HCT116 (cell line): ENCODE measurements around the gene SNORC. TPM values are rescaled to one million over a fixed set of nuclear protein-coding genes. Genes with fewer than 3 reads are reported as not detected.

Source experiments
- ATAC-seq: fragments of 200-7000 bp; cut with Tn5 transposase; 2 replicates; pipeline ENCODE4 v1.9.1; 2020; ENCODE audit warnings: mild to moderate bottlenecking, moderate library complexity
- BruUV-seq: library from RNA; stranded (reverse); fragments of 400-500 nt; replicated peaks from 2 replicates; lab custom pipeline; 2021; lab: Mats Ljungman, UMichigan
- CTCF ChIA-PET: fragments of 300-600 bp; sonication (Branson Sonifier 250); formaldehyde crosslinking; loops from one replicate; lab custom pipeline; 2021; ENCODE audit warnings: antibody characterized with exemption; lab: Charles Lee
- POLR2A ChIA-PET: fragments of 300-600, 350-600 bp; sonication (Branson Sonifier 250); formaldehyde crosslinking; loops from one replicate; lab custom pipeline; 2021; ENCODE audit warnings: antibody characterized with exemption; lab: Charles Lee
- RAD21 ChIA-PET, 2 experiments: fragments of 300-600 bp; sonication (Branson Sonifier 250); formaldehyde crosslinking; loops; one replicate each; lab custom pipeline; 2023; ENCODE audit warnings: low total read pairs in 2 of 2; ENCODE audit not compliant: uncharacterized antibody in 2 of 2, unreplicated experiment in 2 of 2, low non-redundant PET in 1 of 2; lab: Charles Lee
- DNase-seq: peaks from one replicate; pipeline ENCODE4 v3.0.0-alpha.2; 2010; ENCODE audit warnings: low read depth, low spot score
- H2AFZ ChIP-seq: fragments of 200-600 bp; shearing (Covaris generic), sonication (generic); 2 replicates; pipeline ENCODE4 v1.6.1; 2017; ENCODE audit warnings: low read depth, mixed run types, mixed read lengths, antibody characterized with exemption, low read length; ENCODE audit not compliant: poor library complexity, severe bottlenecking
- H3K27ac ChIP-seq: 2 replicates; pipeline ENCODE4 v1.5.1; 2012; ENCODE audit warnings: low read depth, low read length
- H3K27me3 ChIP-seq: fragments of 200-600 bp; sonication (generic); 2 replicates; pipeline ENCODE4 v1.6.1; 2016; ENCODE audit warnings: mixed run types, low read length, mixed read lengths; ENCODE audit not compliant: insufficient read depth
- H3K36me3 ChIP-seq, 2 experiments: fragments of 200-500 bp in 1 of 2; fragments of 200-600 bp in 1 of 2; sonication (Bioruptor generic) in 1 of 2; sonication (generic) in 1 of 2; 2 replicates each; pipeline versions ENCODE4 v1.5.1 to v1.6.1; 2014 to 2016; ENCODE audit warnings: low read length in 2 of 2, inconsistent platforms in 1 of 2, mixed read lengths in 1 of 2, mixed run types in 1 of 2; ENCODE audit not compliant: insufficient read depth in 2 of 2, control insufficient read depth in 1 of 2
- H3K4me1 ChIP-seq, 2 experiments: fragments of 200-600 bp in 1 of 2; sonication (generic) in 1 of 2; 2 replicates each; pipeline versions ENCODE4 v1.5.1 to v1.6.1; 2012 to 2017; ENCODE audit warnings: low read length in 2 of 2, inconsistent platforms in 1 of 2, mild to moderate bottlenecking in 1 of 2, mixed read lengths in 1 of 2, mixed run types in 1 of 2, moderate library complexity in 1 of 2; ENCODE audit not compliant: insufficient read depth in 2 of 2, control insufficient read depth in 1 of 2
- H3K4me2 ChIP-seq: fragments of 200-600 bp; sonication (generic); 2 replicates; pipeline ENCODE4 v1.6.1; 2017; ENCODE audit warnings: mixed run types, low read length, mixed read lengths
- H3K4me3 ChIP-seq, 2 experiments: fragments of 200-600 bp in 1 of 2; sonication (generic) in 1 of 2; replicated peaks in 1 of 2; 2 replicates each; pipeline ENCODE4 v1.5.1; 2011 to 2016; ENCODE audit warnings: low read length in 2 of 2, control low read depth in 1 of 2, low read depth in 1 of 2, mild to moderate bottlenecking in 1 of 2, mixed read lengths in 1 of 2, mixed run types in 1 of 2
- H3K79me2 ChIP-seq: fragments of 200-600 bp; sonication (generic); 2 replicates; pipeline ENCODE4 v1.6.1; 2017; ENCODE audit warnings: mild to moderate bottlenecking, mixed run types, low read length, moderate library complexity, mixed read lengths; ENCODE audit not compliant: insufficient read depth
- H3K9ac ChIP-seq: fragments of 200-600 bp; sonication (generic); 2 replicates; pipeline ENCODE4 v1.6.1; 2016; ENCODE audit warnings: low read length, mixed read lengths
- H3K9me2 ChIP-seq: fragments of 200-600 bp; sonication (generic), shearing (Covaris generic); 2 replicates; pipeline ENCODE4 v1.6.1; 2017; ENCODE audit warnings: mixed run types, mild to moderate bottlenecking, moderate library complexity; ENCODE audit not compliant: insufficient read depth
- H3K9me3 ChIP-seq, 2 experiments: fragments of 200-500 bp in 1 of 2; fragments of 200-600 bp in 1 of 2; sonication (Bioruptor generic) in 1 of 2; sonication (generic) in 1 of 2; 2 replicates each; pipeline ENCODE4 v1.6.1; 2014 to 2017; ENCODE audit warnings: low read length in 2 of 2, mixed read lengths in 2 of 2, inconsistent platforms in 1 of 2, low read depth in 1 of 2, mild to moderate bottlenecking in 1 of 2, mixed run types in 1 of 2, moderate library complexity in 1 of 2; ENCODE audit not compliant: control insufficient read depth in 1 of 2, insufficient read depth in 1 of 2
- H4K20me1 ChIP-seq: fragments of 200-600 bp; sonication (generic), shearing (Covaris generic); 2 replicates; pipeline ENCODE4 v1.6.1; 2017; ENCODE audit warnings: mixed run types, mild to moderate bottlenecking, moderate library complexity; ENCODE audit not compliant: insufficient read depth
- ATF3 ChIP-seq: IDR thresholded peaks from 2 replicates; pipeline ENCODE4 v1.6.1; 2012
- CBX3 ChIP-seq: IDR thresholded peaks from 2 replicates; pipeline ENCODE4 v1.6.1; 2012; ENCODE audit warnings: low read depth
- CEBPB ChIP-seq: IDR thresholded peaks from 2 replicates; pipeline ENCODE4 v1.6.1; 2012; ENCODE audit warnings: low read depth
- CTCF ChIP-seq, 3 experiments: fragments of 200-600 bp in 1 of 3; sonication (generic) in 1 of 3; IDR thresholded peaks in 2 of 3; conservative IDR thresholded peaks in 1 of 3; 2 replicates each; pipeline ENCODE4 v1.5.1; 2012 to 2017; ENCODE audit warnings: low read depth in 2 of 3, low read length in 2 of 3, antibody characterized with exemption in 1 of 3, borderline replicate concordance in 1 of 3, control low read depth in 1 of 3, mild to moderate bottlenecking in 1 of 3, mixed read lengths in 1 of 3, mixed run types in 1 of 3, moderate library complexity in 1 of 3; ENCODE audit not compliant: insufficient read depth in 1 of 3
- EGR1 ChIP-seq: IDR thresholded peaks from 2 replicates; pipeline ENCODE4 v1.6.1; 2012; ENCODE audit warnings: low read depth
- EZH2 ChIP-seq: fragments of 200-600 bp; sonication (generic); IDR thresholded peaks from 2 replicates; pipeline ENCODE4 v1.6.1; 2017; ENCODE audit warnings: antibody characterized with exemption, mixed run types
- EZH2phosphoT487 ChIP-seq: fragments of 200-600 bp; IDR thresholded peaks from 2 replicates; pipeline ENCODE4 v1.6.1; 2018; ENCODE audit warnings: antibody characterized with exemption, borderline replicate concordance
- MAX ChIP-seq: IDR thresholded peaks from 2 replicates; pipeline ENCODE4 v1.6.1; 2012
- POLR2A ChIP-seq: IDR thresholded peaks from 2 replicates; pipeline ENCODE4 v1.7.0; 2011; ENCODE audit warnings: borderline replicate concordance; ENCODE audit not compliant: insufficient read depth, insufficient read length; ENCODE audit errors: extremely low read depth
- RAD21 ChIP-seq: IDR thresholded peaks from 2 replicates; pipeline ENCODE4 v1.6.1; 2012; ENCODE audit warnings: low read depth, mild to moderate bottlenecking
- REST ChIP-seq: IDR thresholded peaks from 2 replicates; pipeline ENCODE4 v1.6.1; 2012; ENCODE audit warnings: low read depth
- SIN3A ChIP-seq: IDR thresholded peaks from 2 replicates; pipeline ENCODE4 v1.6.1; 2012; ENCODE audit warnings: low read depth
- SP1 ChIP-seq: IDR thresholded peaks from 2 replicates; pipeline ENCODE4 v1.6.1; 2012; ENCODE audit warnings: low read depth
- SRF ChIP-seq: IDR thresholded peaks from 2 replicates; pipeline ENCODE4 v1.6.1; 2012; ENCODE audit warnings: low read depth
- YY1 ChIP-seq: IDR thresholded peaks from 2 replicates; pipeline ENCODE4 v1.6.1; 2011; ENCODE audit warnings: low read length, low read depth, moderate library complexity, mild to moderate bottlenecking; ENCODE audit not compliant: insufficient replicate concordance; ENCODE audit errors: extremely low read depth
- ZNF274 ChIP-seq: fragments of 200-500 bp; sonication (Bioruptor generic); IDR thresholded peaks from 2 replicates; pipeline ENCODE4 v1.6.1; 2014; ENCODE audit warnings: mild to moderate bottlenecking, low read depth, low read length, inconsistent platforms
- intact Hi-C: fragments of 100-400 bp; cut with micrococcal nuclease; formaldehyde crosslinking; loops from 2 replicates; pipeline ENCODE4 v1.10.0; 2022
- total RNA-seq: library from RNA; stranded (reverse); gene quantifications from one replicate; pipeline ENCODE4 v1.2.1, GENCODE V29; 2021; ENCODE audit not compliant: unreplicated experiment
- TF ChIP-seq, protein P1 (sequence below): IDR thresholded peaks from 2 replicates; pipeline ENCODE4 v1.6.1; 2011; ENCODE audit warnings: mild to moderate bottlenecking, low read length, moderate library complexity; ENCODE audit not compliant: insufficient replicate concordance; ENCODE audit errors: extremely low read depth

The SNORC gene
- total RNA-seq, 1 experiment from 2014 or later: 14.0 TPM

DNA sequence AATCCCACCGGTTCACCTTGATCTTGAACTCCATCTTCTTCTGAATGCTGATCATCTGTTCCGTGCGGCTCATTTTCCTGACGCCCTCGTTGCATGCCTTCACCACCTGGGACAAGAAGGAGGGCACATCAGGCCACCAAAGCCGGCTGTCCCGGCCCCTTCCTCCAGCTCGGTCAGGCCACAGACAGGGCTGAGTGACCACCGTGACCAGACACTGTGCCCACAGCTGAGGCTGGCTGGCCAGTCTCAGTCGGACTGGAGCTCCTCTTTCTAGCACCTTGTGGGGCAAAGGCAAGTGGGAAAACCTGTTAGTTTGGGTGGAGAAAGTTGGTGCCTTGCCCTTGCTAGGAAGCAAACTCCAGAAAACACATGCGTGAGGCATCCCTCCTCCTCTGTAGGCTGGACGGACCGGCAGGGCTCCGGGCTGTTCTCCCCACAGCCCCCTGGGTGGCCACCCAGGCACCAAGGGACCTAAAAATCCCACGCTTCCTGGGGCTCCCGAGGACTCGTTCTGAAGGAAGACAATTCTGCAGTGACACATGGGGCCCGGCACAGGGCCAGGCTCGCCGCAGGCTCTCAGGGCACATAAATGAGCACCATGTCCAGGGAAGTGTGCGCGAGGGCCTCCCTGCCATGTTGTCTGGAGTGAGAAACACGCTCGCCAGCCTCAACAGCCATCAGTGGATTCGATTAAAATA lies 15.3 kb downstream of the SNORC start:
- no peak for TF ChIP-seq REST
- no peak for TF ChIP-seq SP1
- no peak for TF ChIP-seq RAD21
- no peak for TF ChIP-seq ZNF274
- no peak for TF ChIP-seq CEBPB
- TF ChIP-seq CTCF (IDR thresholded peaks at IDR 0.05 in 2 of 3, conservative IDR thresholded peaks at IDR 0.05 in 1 of 3; ENCODE audit: borderline replicate concordance in 1 of 3, insufficient read depth in 1 of 3, low read depth in 2 of 3, low read length in 2 of 3): no peak
- no peak for TF ChIP-seq EZH2phosphoT487
- TF ChIP-seq SRF: no peak
- no peak for TF ChIP-seq ATF3
- TF ChIP-seq POLR2A: no peak
- no peak for TF ChIP-seq EGR1
- TF ChIP-seq CBX3: no peak
- TF ChIP-seq MAX: no peak
- no peak for TF ChIP-seq EZH2
- TF ChIP-seq, protein P1, sequence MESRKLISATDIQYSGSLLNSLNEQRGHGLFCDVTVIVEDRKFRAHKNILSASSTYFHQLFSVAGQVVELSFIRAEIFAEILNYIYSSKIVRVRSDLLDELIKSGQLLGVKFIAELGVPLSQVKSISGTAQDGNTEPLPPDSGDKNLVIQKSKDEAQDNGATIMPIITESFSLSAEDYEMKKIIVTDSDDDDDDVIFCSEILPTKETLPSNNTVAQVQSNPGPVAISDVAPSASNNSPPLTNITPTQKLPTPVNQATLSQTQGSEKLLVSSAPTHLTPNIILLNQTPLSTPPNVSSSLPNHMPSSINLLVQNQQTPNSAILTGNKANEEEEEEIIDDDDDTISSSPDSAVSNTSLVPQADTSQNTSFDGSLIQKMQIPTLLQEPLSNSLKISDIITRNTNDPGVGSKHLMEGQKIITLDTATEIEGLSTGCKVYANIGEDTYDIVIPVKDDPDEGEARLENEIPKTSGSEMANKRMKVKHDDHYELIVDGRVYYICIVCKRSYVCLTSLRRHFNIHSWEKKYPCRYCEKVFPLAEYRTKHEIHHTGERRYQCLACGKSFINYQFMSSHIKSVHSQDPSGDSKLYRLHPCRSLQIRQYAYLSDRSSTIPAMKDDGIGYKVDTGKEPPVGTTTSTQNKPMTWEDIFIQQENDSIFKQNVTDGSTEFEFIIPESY: no peak
- TF ChIP-seq YY1: no peak
- no peak for TF ChIP-seq SIN3A
- Histone ChIP-seq H3K36me3 (no peaks in the 10 kb centered on the region), H4K20me1 (no peaks in the 10 kb centered on the region), H3K27ac (no peak overlapping the region), H3K27me3 (no peaks in the 10 kb centered on the region), H3K4me3 (no peak overlapping the region), H3K4me1 (peaks cover 5 to 7% of the 10 kb centered on the region in 2 experiments), H3K9me2 (no peaks in the 10 kb centered on the region), H3K9me3 (no peaks in the 10 kb centered on the region), H3K4me2 (no peak overlapping the region), H3K79me2 (no peaks in the 10 kb centered on the region), H3K9ac (no peak overlapping the region), H2AFZ (no peak overlapping the region)
- BruUV-seq: no TSS peak
- CTCF ChIA-PET: no interaction called here
- no peak for ATAC-seq
- POLR2A ChIA-PET: no interaction called here
- intact Hi-C loops: no loop called here
- DNase-seq: no peak
- RAD21 ChIA-PET: no interaction called here
